WTC11 (cell line): ENCODE results near the gene FBXL16. TPM values are rescaled to one million over a fixed set of nuclear protein-coding genes. Genes with fewer than 3 reads are reported as not detected.

Experiments used
- ATAC-seq: fragments of 200-7000 bp; cut with Tn5 transposase; 2 replicates; pipeline ENCODE4 v1.10.0; 2021; ENCODE audit warnings: mild to moderate bottlenecking, moderate library complexity
- CTCF ChIA-PET: fragments of 300-600 bp; sonication (Branson Sonifier 250); formaldehyde crosslinking; loops from one replicate; lab custom pipeline; 2021; ENCODE audit warnings: antibody characterized with exemption; lab: Charles Lee
- POLR2A ChIA-PET: fragments of 350-600 bp; sonication (Branson Sonifier 250); formaldehyde crosslinking; loops from one replicate; lab custom pipeline; 2021; ENCODE audit warnings: antibody characterized with exemption; lab: Charles Lee
- DNase-seq: peaks from one replicate; pipeline ENCODE4 v3.0.0; 2021; ENCODE audit warnings: low spot score
- H3K27ac Mint-ChIP-seq: 2 replicates; pipeline ENCODE4 v1.8.0; 2021; ENCODE audit warnings: mixed read lengths
- H3K27me3 Mint-ChIP-seq: 2 replicates; pipeline ENCODE4 v1.8.0; 2021; ENCODE audit warnings: low read depth, mild to moderate bottlenecking, moderate library complexity, mixed read lengths
- H3K36me3 Mint-ChIP-seq: 2 replicates; pipeline ENCODE4 v1.8.0; 2021; ENCODE audit warnings: mixed read lengths
- H3K4me1 Mint-ChIP-seq: 2 replicates; pipeline ENCODE4 v1.8.0; 2022; ENCODE audit warnings: mixed read lengths
- H3K4me3 Mint-ChIP-seq: 2 replicates; pipeline ENCODE4 v1.8.0; 2021; ENCODE audit warnings: mild to moderate bottlenecking, moderate library complexity, mixed read lengths
- H3K9me3 Mint-ChIP-seq: 2 replicates; pipeline ENCODE4 v1.8.0; 2021; ENCODE audit warnings: mixed read lengths
- CDX4 ChIP-seq: fragments of 250-450 bp; sonication (Bioruptor Pico); IDR thresholded peaks from 2 replicates; pipeline ENCODE4 v1.9.0; 2021; ENCODE audit warnings: moderate library complexity, mild to moderate bottlenecking, inconsistent platforms, borderline replicate concordance
- CREM ChIP-seq: sonication (generic); formaldehyde crosslinking; IDR thresholded peaks from 2 replicates; pipeline ENCODE4 v1.8.1; 2022; ENCODE audit warnings: mild to moderate bottlenecking, missing genetic modification reagents, moderate library complexity
- CTCF ChIP-seq: fragments of 200-600 bp; IDR thresholded peaks from 2 replicates; pipeline ENCODE4 v1.8.0; 2022; ENCODE audit warnings: antibody characterized with exemption
- E2F1 ChIP-seq: sonication (generic); formaldehyde crosslinking; IDR thresholded peaks from 2 replicates; pipeline ENCODE4 v1.8.0; 2022; ENCODE audit warnings: mild to moderate bottlenecking, missing genetic modification reagents
- E2F5 ChIP-seq: sonication (generic); formaldehyde crosslinking; IDR thresholded peaks from 2 replicates; pipeline ENCODE4 v1.8.1; 2022; ENCODE audit warnings: mild to moderate bottlenecking, moderate library complexity, missing genetic modification reagents
- ELF4 ChIP-seq: sonication (generic); formaldehyde crosslinking; IDR thresholded peaks from 2 replicates; pipeline ENCODE4 v1.8.1; 2022; ENCODE audit warnings: low read depth, mild to moderate bottlenecking, moderate library complexity, missing genetic modification reagents
- ERG ChIP-seq: fragments of 250-450 bp; sonication (Bioruptor Pico); IDR thresholded peaks from 2 replicates; pipeline ENCODE4 v1.8.0; 2021; ENCODE audit warnings: mild to moderate bottlenecking
- GRHL2 ChIP-seq: fragments of 250-450 bp; sonication (Bioruptor Pico); IDR thresholded peaks from 2 replicates; pipeline ENCODE4 v1.8.0; 2022; ENCODE audit warnings: mild to moderate bottlenecking, moderate library complexity; ENCODE audit not compliant: insufficient replicate concordance, severe bottlenecking
- JUN ChIP-seq: sonication (generic); formaldehyde crosslinking; IDR thresholded peaks from 2 replicates; pipeline ENCODE4 v1.8.0; 2023; ENCODE audit warnings: mild to moderate bottlenecking, missing genetic modification reagents
- MLX ChIP-seq: sonication (generic); formaldehyde crosslinking; IDR thresholded peaks from 2 replicates; pipeline ENCODE4 v1.8.1; 2023; ENCODE audit warnings: mild to moderate bottlenecking, missing genetic modification reagents, moderate library complexity
- MYBL2 ChIP-seq: sonication (generic); formaldehyde crosslinking; IDR thresholded peaks from 2 replicates; pipeline ENCODE4 v1.8.1; 2023; ENCODE audit warnings: mild to moderate bottlenecking, moderate library complexity, missing genetic modification reagents
- NR2C2 ChIP-seq: sonication (generic); formaldehyde crosslinking; IDR thresholded peaks from 2 replicates; pipeline ENCODE4 v1.8.0; 2022; ENCODE audit warnings: mild to moderate bottlenecking, missing genetic modification reagents
- OVOL2 ChIP-seq: fragments of 250-450 bp; sonication (Bioruptor Pico); IDR thresholded peaks from 2 replicates; pipeline ENCODE4 v1.9.0; 2021; ENCODE audit warnings: mild to moderate bottlenecking, borderline replicate concordance
- RELA ChIP-seq: sonication (generic); formaldehyde crosslinking; IDR thresholded peaks from 2 replicates; pipeline ENCODE4 v1.8.1; 2022; ENCODE audit warnings: missing genetic modification reagents, mild to moderate bottlenecking, borderline replicate concordance
- RORB ChIP-seq: fragments of 250-450 bp; sonication (Bioruptor Pico); IDR thresholded peaks from 2 replicates; pipeline ENCODE4 v1.9.0; 2021; ENCODE audit warnings: mild to moderate bottlenecking
- SMAD3 ChIP-seq: sonication (generic); formaldehyde crosslinking; IDR thresholded peaks from 2 replicates; pipeline ENCODE4 v1.8.0; 2022; ENCODE audit warnings: missing genetic modification reagents, mild to moderate bottlenecking, borderline replicate concordance
- SMAD4 ChIP-seq: sonication (generic); formaldehyde crosslinking; IDR thresholded peaks from 2 replicates; pipeline ENCODE4 v1.8.0; 2022; ENCODE audit warnings: mild to moderate bottlenecking, missing genetic modification reagents
- SOX15 ChIP-seq: fragments of 250-450 bp; sonication (Bioruptor Pico); IDR thresholded peaks from 2 replicates; pipeline ENCODE4 v1.9.0; 2021; ENCODE audit warnings: mild to moderate bottlenecking
- SP1 ChIP-seq: sonication (generic); formaldehyde crosslinking; conservative IDR thresholded peaks from 2 replicates; pipeline ENCODE4 v1.8.1; 2022; ENCODE audit warnings: missing genetic modification reagents
- ZMAT4 ChIP-seq: fragments of 250-450 bp; sonication (Bioruptor Pico); IDR thresholded peaks from 2 replicates; pipeline ENCODE4 v1.9.0; 2021; ENCODE audit warnings: mild to moderate bottlenecking
- ZNF232 ChIP-seq: sonication (generic); formaldehyde crosslinking; IDR thresholded peaks from 2 replicates; pipeline ENCODE4 v1.8.0; 2022; ENCODE audit warnings: mild to moderate bottlenecking, missing genetic modification reagents
- ZNF532 ChIP-seq: fragments of 250-450 bp; sonication (Bioruptor Pico); IDR thresholded peaks from 2 replicates; pipeline ENCODE4 v1.9.0; 2021; ENCODE audit warnings: mild to moderate bottlenecking, borderline replicate concordance
- total RNA-seq: library from RNA; stranded (reverse); gene quantifications from 3 replicates; pipeline ENCODE4 v1.2.3, GENCODE V29; 2021

FBXL16 gene
- total RNA-seq, 1 experiment from 2014 or later: 22.7 TPM

GRCh38 chr16:667780-668518 lies 37.7 kb downstream of the FBXL16 start, which contains the start of gene RHOT2:
RHOT2 (plus strand) TSS chr16:668132; CDS start chr16:668200, 68 bp downstream.
- ChIA-PET CTCF (interaction anchor here (0.6 to 3.0 kb wide), 23 partner anchors 8 to 297 kb away, joined by 3 to 21 read pairs (median 4); partner anchors contain the start of genes ANTKMT, CIAO3, JMJD8 and RAB40C), POLR2A (interaction anchor here (1.0 to 1.8 kb wide), 2 partner anchors 30 to 52 kb away, joined by 3 to 6 read pairs; no protein-coding TSS in a partner anchor)
- no peaks in the 10 kb centered on the region for H3K4me1 Mint-ChIP-seq
- no peaks in the 10 kb centered on the region for H3K9me3 Mint-ChIP-seq
- peaks cover 10% of the 10 kb centered on the region for H3K36me3 Mint-ChIP-seq
- H3K4me3 Mint-ChIP-seq: peak within 1 kb of the TSS; percentile 65
- ATAC-seq (peak; percentile 95), DNase-seq (peak; percentile 93)
- peak within 1 kb of the TSS; percentile 86 for H3K27ac Mint-ChIP-seq
- no peaks in the 10 kb centered on the region for H3K27me3 Mint-ChIP-seq
- TF ChIP-seq CDX4 (no peak), OVOL2 (CRISPR knock-in tag) (no peak), ZNF232 (CRISPR knock-in tag) (no peak; the same call in 1 of the 2 replicates), CREM (CRISPR knock-in tag) (peak; percentile 89), ZNF532 (CRISPR knock-in tag) (no peak), SMAD4 (CRISPR knock-in tag) (no peak), RELA (CRISPR knock-in tag) (peak; percentile 64; the same call in 1 of the 2 replicates), RORB (CRISPR knock-in tag) (no peak), ERG (CRISPR knock-in tag) (no peak), MYBL2 (CRISPR knock-in tag) (peak; percentile 64; the same call in 1 of the 2 replicates), SMAD3 (CRISPR knock-in tag) (no peak), JUN (CRISPR knock-in tag) (0 out of 2 replicates have a peak, but pooled peaks have one; percentile 61), ELF4 (CRISPR knock-in tag) (peak; percentile 38; the same call in 1 of the 2 replicates), SP1 (CRISPR knock-in tag) (peak; percentile 97), SOX15 (CRISPR knock-in tag) (no peak), MLX (0 out of 2 replicates have a peak, but pooled peaks have one; percentile 67), E2F1 (no peak), CTCF (peak; percentile 66), GRHL2 (CRISPR knock-in tag) (no peak), E2F5 (peak; percentile 95), ZMAT4 (CRISPR knock-in tag) (no peak), NR2C2 (CRISPR knock-in tag) (no peak)
